ENCODE data around the gene PLCH2.
"Not testable (repeated sequence)": the region's sequence is repeated elsewhere in the genome, so short reads cannot be mapped to it uniquely, and the experiment has no call there.

The PLCH2 gene

GRCh38 chr1:2537784-2538115 lies 61.7 kb downstream of the PLCH2 start:
- DNase-seq (ENCODE audit: extremely low spot score, insufficient read length, low read depth) = no peak
- FAIRE-seq = no peak

- FAIRE-seq (no peak), DNase-seq (ENCODE audit: extremely low spot score, insufficient read length, low read depth) (no peak)
These were observed 62.3 kb downstream of the PLCH2 start for GRCh38 chr1:2538376-2538775.

GRCh38 chr1:2538872-2539271 lies 62.8 kb downstream of the PLCH2 start:
- DNase-seq (ENCODE audit: extremely low spot score, insufficient read length, low read depth) (no peak), FAIRE-seq (no peak)

GRCh38 chr1:2539312-2539907 lies 63.3 kb downstream of the PLCH2 start:
- no peak for DNase-seq (ENCODE audit: extremely low spot score, insufficient read length, low read depth)
- FAIRE-seq = no peak

GRCh38 chr1:2540816-2541492 lies 64.9 kb downstream of the PLCH2 start:
- FAIRE-seq (no peak), DNase-seq (ENCODE audit: extremely low spot score, insufficient read length, low read depth) (no peak)

- no peak for DNase-seq (ENCODE audit: extremely low spot score, insufficient read length, low read depth)
- no peak for FAIRE-seq
These were observed 65.6 kb downstream of the PLCH2 start for GRCh38 chr1:2541619-2542245.

GRCh38 chr1:2542246-2542915 lies 66.3 kb downstream of the PLCH2 start:
- FAIRE-seq (no peak), DNase-seq (ENCODE audit: extremely low spot score, insufficient read length, low read depth) (no peak)

- DNase-seq (ENCODE audit: extremely low spot score, insufficient read length, low read depth) = no peak
- FAIRE-seq = no peak
These were observed 67.5 kb downstream of the PLCH2 start for GRCh38 chr1:2543543-2544092.

GRCh38 chr1:2544093-2544874 lies 68.2 kb downstream of the PLCH2 start:
- DNase-seq (ENCODE audit: extremely low spot score, insufficient read length, low read depth) = no peak
- FAIRE-seq = no peak

GRCh38 chr1:2544875-2545640 lies 69.0 kb downstream of the PLCH2 start:
- DNase-seq (ENCODE audit: extremely low spot score, insufficient read length, low read depth) = no peak
- no peak for FAIRE-seq

GRCh38 chr1:2545754-2546514 lies 69.8 kb downstream of the PLCH2 start:
- FAIRE-seq (peak; percentile 85), DNase-seq (ENCODE audit: extremely low spot score, insufficient read length, low read depth) (peak; percentile 90)

GRCh38 chr1:2546515-2547209 lies 70.6 kb downstream of the PLCH2 start:
- no peak for DNase-seq (ENCODE audit: extremely low spot score, insufficient read length, low read depth)
- peak; percentile 92 for FAIRE-seq

GRCh38 chr1:2547210-2548067 lies 71.3 kb downstream of the PLCH2 start:
- no peak for FAIRE-seq
- DNase-seq (ENCODE audit: extremely low spot score, insufficient read length, low read depth) = no peak

- DNase-seq (ENCODE audit: extremely low spot score, insufficient read length, low read depth) = no peak
- no peak for FAIRE-seq
These were observed 72.0 kb downstream of the PLCH2 start for GRCh38 chr1:2548068-2548589.

GRCh38 chr1:2549367-2550029 lies 73.4 kb downstream of the PLCH2 start:
- not testable (repeated sequence) for FAIRE-seq; DNase-seq (ENCODE audit: extremely low spot score, insufficient read length, low read depth)

GRCh38 chr1:2550309-2550861 lies 74.3 kb downstream of the PLCH2 start:
- FAIRE-seq = peak; percentile 100
- DNase-seq (ENCODE audit: extremely low spot score, insufficient read length, low read depth) = not testable (repeated sequence)
